PFSK-1 (cell line): ENCODE results near the gene KIF23.

ENCODE experiments used
- FOXP2 ChIP-seq: optimal IDR thresholded peaks from 2 replicates; pipeline ENCODE3; 2011; ENCODE audit warnings: borderline replicate concordance, control low read depth, inconsistent platforms; ENCODE audit not compliant: insufficient read depth; ENCODE audit errors: extremely low read length, extremely low read depth
- POLR2AphosphoS5 ChIP-seq: IDR thresholded peaks from 2 replicates; pipeline ENCODE4 v1.6.1; 2012; ENCODE audit warnings: low read depth, mild to moderate bottlenecking, control low read depth, low read length, moderate library complexity
- REST ChIP-seq, 2 experiments: IDR thresholded peaks; 2 replicates each; pipeline versions ENCODE4 v1.6.1 to v1.8.0; 2011 to 2012; ENCODE audit warnings: low read depth in 2 of 2, low read length in 2 of 2, control low read depth in 1 of 2, inconsistent platforms in 1 of 2, mild to moderate bottlenecking in 1 of 2, moderate library complexity in 1 of 2; ENCODE audit not compliant: insufficient read depth in 1 of 2
- SIN3A ChIP-seq: IDR thresholded peaks from 2 replicates; pipeline ENCODE4 v1.6.1; 2012; ENCODE audit warnings: mild to moderate bottlenecking, low read length, moderate library complexity, borderline replicate concordance; ENCODE audit not compliant: insufficient read depth
- TAF1 ChIP-seq: IDR thresholded peaks from 2 replicates; pipeline ENCODE4 v1.6.1; 2012; ENCODE audit warnings: low read length, control low read depth, borderline replicate concordance; ENCODE audit not compliant: insufficient read depth

Gene KIF23

GRCh38 chr15:69422336-69422895 lies 8.3 kb downstream of the KIF23 start:
- TF ChIP-seq TAF1 (no peak), REST (IDR thresholded peaks at IDR 0.05; ENCODE audit: insufficient read depth in 1 of 2, low read depth in 2 of 2, low read length in 2 of 2) (no peak), SIN3A (no peak), POLR2AphosphoS5 (no peak), FOXP2 (no peak)

GRCh38 chr15:69424001-69424400 lies 9.9 kb downstream of the KIF23 start:
- no peak for TF ChIP-seq REST (IDR thresholded peaks at IDR 0.05; ENCODE audit: insufficient read depth in 1 of 2, low read depth in 2 of 2, low read length in 2 of 2)
- TF ChIP-seq POLR2AphosphoS5 = no peak
- TF ChIP-seq SIN3A = no peak
- TF ChIP-seq FOXP2 = no peak
- TF ChIP-seq TAF1 = no peak

- no peak for TF ChIP-seq POLR2AphosphoS5
Observed at GRCh38 chr15:69424748-69425413, 10.7 kb downstream of the KIF23 start.

- TF ChIP-seq POLR2AphosphoS5 (no peak), FOXP2 (no peak), REST (IDR thresholded peaks at IDR 0.05; ENCODE audit: insufficient read depth in 1 of 2, low read depth in 2 of 2, low read length in 2 of 2) (no peak), SIN3A (no peak), TAF1 (no peak)
Observed at GRCh38 chr15:69433831-69434230, 19.7 kb downstream of the KIF23 start.

- TF ChIP-seq SIN3A (no peak), REST (IDR thresholded peaks at IDR 0.05; ENCODE audit: insufficient read depth in 1 of 2, low read depth in 2 of 2, low read length in 2 of 2) (no peak), TAF1 (no peak), FOXP2 (no peak), POLR2AphosphoS5 (no peak)
Observed at GRCh38 chr15:69434238-69434637, 20.1 kb downstream of the KIF23 start.
